GM23338 (cell line): ENCODE measurements around the gene TNS3. TPM values are rescaled to one million over a fixed set of nuclear protein-coding genes. Genes with fewer than 3 reads are reported as not detected.

ENCODE experiments used
- CREB1 ChIP-seq: fragments of 250-450 bp; sonication (Bioruptor Pico); IDR thresholded peaks from 2 replicates; pipeline ENCODE4 v1.5.0; 2020; ENCODE audit warnings: low read depth, mild to moderate bottlenecking, moderate library complexity
- EZH2 ChIP-seq: fragments of 200-600 bp; sonication (generic); IDR thresholded peaks from one replicate; pipeline ENCODE4 v1.8.0; 2017; ENCODE audit warnings: antibody characterized with exemption, mild to moderate bottlenecking, low read depth; ENCODE audit not compliant: unreplicated experiment
- NANOG ChIP-seq: IDR thresholded peaks from 2 replicates; pipeline ENCODE4 v1.6.1; 2016; ENCODE audit warnings: antibody characterized with exemption, borderline replicate concordance
- STAT1 ChIP-seq: IDR thresholded peaks from one replicate; pipeline ENCODE4 v1.6.1; 2016; ENCODE audit warnings: antibody characterized with exemption; ENCODE audit not compliant: unreplicated experiment
- ZNF114 ChIP-seq: fragments of 250-450 bp; sonication (Bioruptor Pico); IDR thresholded peaks from 2 replicates; pipeline ENCODE4 v1.5.0; 2020; ENCODE audit warnings: mild to moderate bottlenecking, moderate library complexity
- ZNF331 ChIP-seq: fragments of 250-450 bp; sonication (Bioruptor Pico); IDR thresholded peaks from 2 replicates; pipeline ENCODE4 v1.5.0; 2020; ENCODE audit warnings: low read depth, mild to moderate bottlenecking, moderate library complexity
- ZNF462 ChIP-seq: fragments of 250-450 bp; sonication (Bioruptor Pico); IDR thresholded peaks from 2 replicates; pipeline ENCODE4 v1.5.0; 2020; ENCODE audit warnings: mild to moderate bottlenecking, moderate library complexity
- polyA plus RNA-seq: library from polyadenylated mRNA; unstranded; fragments of >200 nt; fragmentation: Nextera tagmentation; extraction: Ambion mirVana; gene quantifications from 2 replicates; pipeline ENCODE4 v1.2.1, GENCODE V29; 2016
- total RNA-seq: library from RNA; depleted of rRNA; stranded (reverse); fragments of >200 nt; shearing (Covaris generic); gene quantifications from 2 replicates; pipeline ENCODE4 v1.2.3, GENCODE V29; 2014
- TF ChIP-seq, protein P1 (sequence below): IDR thresholded peaks from one replicate; pipeline ENCODE4 v1.6.1; 2018; ENCODE audit warnings: antibody characterized with exemption; ENCODE audit not compliant: unreplicated experiment
- TF ChIP-seq, protein P2 (sequence below), 2 experiments: fragments of 200-600 bp in 1 of 2; sonication (generic) in 1 of 2; conservative IDR thresholded peaks; 2 replicates each; pipeline versions ENCODE4 v1.5.1 to v1.6.1; 2016 to 2017; ENCODE audit warnings: antibody characterized with exemption in 2 of 2, low read depth in 2 of 2, mild to moderate bottlenecking in 2 of 2, moderate library complexity in 1 of 2

The TNS3 gene
- total and polyA plus RNA-seq, 2 experiments from 2014 or later = 6.2 to 28.7 TPM

- TF ChIP-seq ZNF462 (CRISPR knock-in tag) (no peak), NANOG (no peak), EZH2 (no peak), STAT1 (no peak), ZNF331 (CRISPR knock-in tag) (no peak), ZNF114 (CRISPR knock-in tag) (no peak), CREB1 (no peak)
- TF ChIP-seq, protein P1, sequence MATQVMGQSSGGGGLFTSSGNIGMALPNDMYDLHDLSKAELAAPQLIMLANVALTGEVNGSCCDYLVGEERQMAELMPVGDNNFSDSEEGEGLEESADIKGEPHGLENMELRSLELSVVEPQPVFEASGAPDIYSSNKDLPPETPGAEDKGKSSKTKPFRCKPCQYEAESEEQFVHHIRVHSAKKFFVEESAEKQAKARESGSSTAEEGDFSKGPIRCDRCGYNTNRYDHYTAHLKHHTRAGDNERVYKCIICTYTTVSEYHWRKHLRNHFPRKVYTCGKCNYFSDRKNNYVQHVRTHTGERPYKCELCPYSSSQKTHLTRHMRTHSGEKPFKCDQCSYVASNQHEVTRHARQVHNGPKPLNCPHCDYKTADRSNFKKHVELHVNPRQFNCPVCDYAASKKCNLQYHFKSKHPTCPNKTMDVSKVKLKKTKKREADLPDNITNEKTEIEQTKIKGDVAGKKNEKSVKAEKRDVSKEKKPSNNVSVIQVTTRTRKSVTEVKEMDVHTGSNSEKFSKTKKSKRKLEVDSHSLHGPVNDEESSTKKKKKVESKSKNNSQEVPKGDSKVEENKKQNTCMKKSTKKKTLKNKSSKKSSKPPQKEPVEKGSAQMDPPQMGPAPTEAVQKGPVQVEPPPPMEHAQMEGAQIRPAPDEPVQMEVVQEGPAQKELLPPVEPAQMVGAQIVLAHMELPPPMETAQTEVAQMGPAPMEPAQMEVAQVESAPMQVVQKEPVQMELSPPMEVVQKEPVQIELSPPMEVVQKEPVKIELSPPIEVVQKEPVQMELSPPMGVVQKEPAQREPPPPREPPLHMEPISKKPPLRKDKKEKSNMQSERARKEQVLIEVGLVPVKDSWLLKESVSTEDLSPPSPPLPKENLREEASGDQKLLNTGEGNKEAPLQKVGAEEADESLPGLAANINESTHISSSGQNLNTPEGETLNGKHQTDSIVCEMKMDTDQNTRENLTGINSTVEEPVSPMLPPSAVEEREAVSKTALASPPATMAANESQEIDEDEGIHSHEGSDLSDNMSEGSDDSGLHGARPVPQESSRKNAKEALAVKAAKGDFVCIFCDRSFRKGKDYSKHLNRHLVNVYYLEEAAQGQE = no peak
- TF ChIP-seq, protein P2, sequence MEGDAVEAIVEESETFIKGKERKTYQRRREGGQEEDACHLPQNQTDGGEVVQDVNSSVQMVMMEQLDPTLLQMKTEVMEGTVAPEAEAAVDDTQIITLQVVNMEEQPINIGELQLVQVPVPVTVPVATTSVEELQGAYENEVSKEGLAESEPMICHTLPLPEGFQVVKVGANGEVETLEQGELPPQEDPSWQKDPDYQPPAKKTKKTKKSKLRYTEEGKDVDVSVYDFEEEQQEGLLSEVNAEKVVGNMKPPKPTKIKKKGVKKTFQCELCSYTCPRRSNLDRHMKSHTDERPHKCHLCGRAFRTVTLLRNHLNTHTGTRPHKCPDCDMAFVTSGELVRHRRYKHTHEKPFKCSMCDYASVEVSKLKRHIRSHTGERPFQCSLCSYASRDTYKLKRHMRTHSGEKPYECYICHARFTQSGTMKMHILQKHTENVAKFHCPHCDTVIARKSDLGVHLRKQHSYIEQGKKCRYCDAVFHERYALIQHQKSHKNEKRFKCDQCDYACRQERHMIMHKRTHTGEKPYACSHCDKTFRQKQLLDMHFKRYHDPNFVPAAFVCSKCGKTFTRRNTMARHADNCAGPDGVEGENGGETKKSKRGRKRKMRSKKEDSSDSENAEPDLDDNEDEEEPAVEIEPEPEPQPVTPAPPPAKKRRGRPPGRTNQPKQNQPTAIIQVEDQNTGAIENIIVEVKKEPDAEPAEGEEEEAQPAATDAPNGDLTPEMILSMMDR (conservative IDR thresholded peaks at IDR 0.05; ENCODE audit: low read depth in 2 of 2) = no peak
Measured at GRCh38 chr7:47414342-47415317, 167.3 kb downstream of the TNS3 start (continued).
